HCT116 (cell line): Measurements from ENCODE around the gene DENND2A. TPM values are rescaled to one million over a fixed set of nuclear protein-coding genes. Genes with fewer than 3 reads are reported as not detected.

Source experiments
- ATAC-seq: fragments of 200-7000 bp; cut with Tn5 transposase; 2 replicates; pipeline ENCODE4 v1.9.1; 2020; ENCODE audit warnings: mild to moderate bottlenecking, moderate library complexity
- BruUV-seq: library from RNA; stranded (reverse); fragments of 400-500 nt; replicated peaks from 2 replicates; lab custom pipeline; 2021; lab: Mats Ljungman, UMichigan
- CTCF ChIA-PET: fragments of 300-600 bp; sonication (Branson Sonifier 250); formaldehyde crosslinking; loops from one replicate; lab custom pipeline; 2021; ENCODE audit warnings: antibody characterized with exemption; lab: Charles Lee
- POLR2A ChIA-PET: fragments of 300-600, 350-600 bp; sonication (Branson Sonifier 250); formaldehyde crosslinking; loops from one replicate; lab custom pipeline; 2021; ENCODE audit warnings: antibody characterized with exemption; lab: Charles Lee
- RAD21 ChIA-PET, 2 experiments: fragments of 300-600 bp; sonication (Branson Sonifier 250); formaldehyde crosslinking; loops; one replicate each; lab custom pipeline; 2023; ENCODE audit warnings: low total read pairs in 2 of 2; ENCODE audit not compliant: uncharacterized antibody in 2 of 2, unreplicated experiment in 2 of 2, low non-redundant PET in 1 of 2; lab: Charles Lee
- DNase-seq: peaks from one replicate; pipeline ENCODE4 v3.0.0-alpha.2; 2010; ENCODE audit warnings: low read depth, low spot score
- H2AFZ ChIP-seq: fragments of 200-600 bp; shearing (Covaris generic), sonication (generic); 2 replicates; pipeline ENCODE4 v1.6.1; 2017; ENCODE audit warnings: low read depth, mixed run types, mixed read lengths, antibody characterized with exemption, low read length; ENCODE audit not compliant: poor library complexity, severe bottlenecking
- H3K27ac ChIP-seq: 2 replicates; pipeline ENCODE4 v1.5.1; 2012; ENCODE audit warnings: low read depth, low read length
- H3K27me3 ChIP-seq: fragments of 200-600 bp; sonication (generic); 2 replicates; pipeline ENCODE4 v1.6.1; 2016; ENCODE audit warnings: mixed run types, low read length, mixed read lengths; ENCODE audit not compliant: insufficient read depth
- H3K36me3 ChIP-seq, 2 experiments: fragments of 200-500 bp in 1 of 2; fragments of 200-600 bp in 1 of 2; sonication (Bioruptor generic) in 1 of 2; sonication (generic) in 1 of 2; 2 replicates each; pipeline versions ENCODE4 v1.5.1 to v1.6.1; 2014 to 2016; ENCODE audit warnings: low read length in 2 of 2, inconsistent platforms in 1 of 2, mixed read lengths in 1 of 2, mixed run types in 1 of 2; ENCODE audit not compliant: insufficient read depth in 2 of 2, control insufficient read depth in 1 of 2
- H3K4me1 ChIP-seq, 2 experiments: fragments of 200-600 bp in 1 of 2; sonication (generic) in 1 of 2; 2 replicates each; pipeline versions ENCODE4 v1.5.1 to v1.6.1; 2012 to 2017; ENCODE audit warnings: low read length in 2 of 2, inconsistent platforms in 1 of 2, mild to moderate bottlenecking in 1 of 2, mixed read lengths in 1 of 2, mixed run types in 1 of 2, moderate library complexity in 1 of 2; ENCODE audit not compliant: insufficient read depth in 2 of 2, control insufficient read depth in 1 of 2
- H3K4me2 ChIP-seq: fragments of 200-600 bp; sonication (generic); 2 replicates; pipeline ENCODE4 v1.6.1; 2017; ENCODE audit warnings: mixed run types, low read length, mixed read lengths
- H3K4me3 ChIP-seq, 2 experiments: fragments of 200-600 bp in 1 of 2; sonication (generic) in 1 of 2; replicated peaks in 1 of 2; 2 replicates each; pipeline ENCODE4 v1.5.1; 2011 to 2016; ENCODE audit warnings: low read length in 2 of 2, control low read depth in 1 of 2, low read depth in 1 of 2, mild to moderate bottlenecking in 1 of 2, mixed read lengths in 1 of 2, mixed run types in 1 of 2
- H3K79me2 ChIP-seq: fragments of 200-600 bp; sonication (generic); 2 replicates; pipeline ENCODE4 v1.6.1; 2017; ENCODE audit warnings: mild to moderate bottlenecking, mixed run types, low read length, moderate library complexity, mixed read lengths; ENCODE audit not compliant: insufficient read depth
- H3K9ac ChIP-seq: fragments of 200-600 bp; sonication (generic); 2 replicates; pipeline ENCODE4 v1.6.1; 2016; ENCODE audit warnings: low read length, mixed read lengths
- H3K9me2 ChIP-seq: fragments of 200-600 bp; sonication (generic), shearing (Covaris generic); 2 replicates; pipeline ENCODE4 v1.6.1; 2017; ENCODE audit warnings: mixed run types, mild to moderate bottlenecking, moderate library complexity; ENCODE audit not compliant: insufficient read depth
- H3K9me3 ChIP-seq, 2 experiments: fragments of 200-500 bp in 1 of 2; fragments of 200-600 bp in 1 of 2; sonication (Bioruptor generic) in 1 of 2; sonication (generic) in 1 of 2; 2 replicates each; pipeline ENCODE4 v1.6.1; 2014 to 2017; ENCODE audit warnings: low read length in 2 of 2, mixed read lengths in 2 of 2, inconsistent platforms in 1 of 2, low read depth in 1 of 2, mild to moderate bottlenecking in 1 of 2, mixed run types in 1 of 2, moderate library complexity in 1 of 2; ENCODE audit not compliant: control insufficient read depth in 1 of 2, insufficient read depth in 1 of 2
- H4K20me1 ChIP-seq: fragments of 200-600 bp; sonication (generic), shearing (Covaris generic); 2 replicates; pipeline ENCODE4 v1.6.1; 2017; ENCODE audit warnings: mixed run types, mild to moderate bottlenecking, moderate library complexity; ENCODE audit not compliant: insufficient read depth
- CBX3 ChIP-seq: IDR thresholded peaks from 2 replicates; pipeline ENCODE4 v1.6.1; 2012; ENCODE audit warnings: low read depth
- CEBPB ChIP-seq: IDR thresholded peaks from 2 replicates; pipeline ENCODE4 v1.6.1; 2012; ENCODE audit warnings: low read depth
- EGR1 ChIP-seq: IDR thresholded peaks from 2 replicates; pipeline ENCODE4 v1.6.1; 2012; ENCODE audit warnings: low read depth
- ELF1 ChIP-seq: IDR thresholded peaks from 2 replicates; pipeline ENCODE4 v1.6.1; 2012; ENCODE audit warnings: low read depth, borderline replicate concordance
- EZH2phosphoT487 ChIP-seq: fragments of 200-600 bp; IDR thresholded peaks from 2 replicates; pipeline ENCODE4 v1.6.1; 2018; ENCODE audit warnings: antibody characterized with exemption, borderline replicate concordance
- FOSL1 ChIP-seq: IDR thresholded peaks from 2 replicates; pipeline ENCODE4 v1.6.1; 2012; ENCODE audit warnings: low read depth
- JUND ChIP-seq: IDR thresholded peaks from 2 replicates; pipeline ENCODE4 v1.6.1; 2012
- RAD21 ChIP-seq: IDR thresholded peaks from 2 replicates; pipeline ENCODE4 v1.6.1; 2012; ENCODE audit warnings: low read depth, mild to moderate bottlenecking
- SIN3A ChIP-seq: IDR thresholded peaks from 2 replicates; pipeline ENCODE4 v1.6.1; 2012; ENCODE audit warnings: low read depth
- SP1 ChIP-seq: IDR thresholded peaks from 2 replicates; pipeline ENCODE4 v1.6.1; 2012; ENCODE audit warnings: low read depth
- SRF ChIP-seq: IDR thresholded peaks from 2 replicates; pipeline ENCODE4 v1.6.1; 2012; ENCODE audit warnings: low read depth
- TCF7L2 ChIP-seq: IDR thresholded peaks from 2 replicates; pipeline ENCODE4 v1.7.0; 2011; ENCODE audit warnings: borderline replicate concordance, inconsistent platforms; ENCODE audit not compliant: insufficient read depth, insufficient read length; ENCODE audit errors: extremely low read depth
- YY1 ChIP-seq: IDR thresholded peaks from 2 replicates; pipeline ENCODE4 v1.6.1; 2011; ENCODE audit warnings: low read length, low read depth, moderate library complexity, mild to moderate bottlenecking; ENCODE audit not compliant: insufficient replicate concordance; ENCODE audit errors: extremely low read depth
- ZFX ChIP-seq: fragments of 450-650 bp; IDR thresholded peaks from 2 replicates; pipeline ENCODE4 v1.6.1; 2017
- ZNF274 ChIP-seq: fragments of 200-500 bp; sonication (Bioruptor generic); IDR thresholded peaks from 2 replicates; pipeline ENCODE4 v1.6.1; 2014; ENCODE audit warnings: mild to moderate bottlenecking, low read depth, low read length, inconsistent platforms
- intact Hi-C: fragments of 100-400 bp; cut with micrococcal nuclease; formaldehyde crosslinking; loops from 2 replicates; pipeline ENCODE4 v1.10.0; 2022
- total RNA-seq: library from RNA; stranded (reverse); gene quantifications from one replicate; pipeline ENCODE4 v1.2.1, GENCODE V29; 2021; ENCODE audit not compliant: unreplicated experiment
- TF ChIP-seq, protein P1 (sequence below), 3 experiments: fragments of 200-600 bp in 1 of 3; sonication (generic) in 1 of 3; IDR thresholded peaks in 2 of 3; conservative IDR thresholded peaks in 1 of 3; 2 replicates each; pipeline ENCODE4 v1.5.1; 2012 to 2017; ENCODE audit warnings: low read depth in 2 of 3, low read length in 2 of 3, antibody characterized with exemption in 1 of 3, borderline replicate concordance in 1 of 3, control low read depth in 1 of 3, mild to moderate bottlenecking in 1 of 3, mixed read lengths in 1 of 3, mixed run types in 1 of 3, moderate library complexity in 1 of 3; ENCODE audit not compliant: insufficient read depth in 1 of 3
- TF ChIP-seq, protein P2 (sequence below): IDR thresholded peaks from 2 replicates; pipeline ENCODE4 v1.6.1; 2012; ENCODE audit warnings: low read depth
- TF ChIP-seq, protein P3 (sequence below): IDR thresholded peaks from 2 replicates; pipeline ENCODE4 v1.6.1; 2012
- TF ChIP-seq, protein P4 (sequence below): IDR thresholded peaks from 2 replicates; pipeline ENCODE4 v1.6.1; 2012
- TF ChIP-seq, protein P5 (sequence below): IDR thresholded peaks from 2 replicates; pipeline ENCODE4 v1.6.1; 2011; ENCODE audit warnings: mild to moderate bottlenecking, low read length, moderate library complexity; ENCODE audit not compliant: insufficient replicate concordance; ENCODE audit errors: extremely low read depth

The DENND2A gene
- total RNA-seq, 1 experiment from 2014 or later: 0.12 TPM

DNA sequence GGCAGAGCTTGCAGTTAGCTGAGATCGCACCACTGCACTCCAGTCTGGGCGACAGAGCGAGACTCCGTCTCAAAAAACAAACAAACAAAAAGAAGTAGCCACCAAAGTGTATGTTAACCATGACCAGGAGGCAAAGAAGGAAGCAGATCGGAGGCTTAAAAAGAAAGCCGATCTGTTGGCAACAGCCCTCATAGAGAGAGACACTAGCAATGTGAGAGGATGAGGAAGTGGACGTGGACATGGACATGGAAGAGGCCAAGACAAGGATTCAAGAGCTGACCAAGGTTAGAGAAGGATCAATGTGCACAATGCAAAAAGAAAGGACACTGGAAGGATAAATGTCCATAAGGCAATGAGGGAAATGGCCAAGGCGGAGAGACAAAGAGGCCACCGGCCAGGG lies 17.3 kb upstream of the DENND2A start:
- intact Hi-C loops: no loop called here
- TF ChIP-seq ZNF274 (no peak), RAD21 (no peak), FOSL1 (no peak), YY1 (no peak), EZH2phosphoT487 (no peak), CEBPB (no peak), CBX3 (no peak), TCF7L2 (no peak), SP1 (no peak), ELF1 (no peak), EGR1 (no peak), SRF (no peak), JUND (no peak), ZFX (no peak), SIN3A (no peak)
- TF ChIP-seq, protein P1, sequence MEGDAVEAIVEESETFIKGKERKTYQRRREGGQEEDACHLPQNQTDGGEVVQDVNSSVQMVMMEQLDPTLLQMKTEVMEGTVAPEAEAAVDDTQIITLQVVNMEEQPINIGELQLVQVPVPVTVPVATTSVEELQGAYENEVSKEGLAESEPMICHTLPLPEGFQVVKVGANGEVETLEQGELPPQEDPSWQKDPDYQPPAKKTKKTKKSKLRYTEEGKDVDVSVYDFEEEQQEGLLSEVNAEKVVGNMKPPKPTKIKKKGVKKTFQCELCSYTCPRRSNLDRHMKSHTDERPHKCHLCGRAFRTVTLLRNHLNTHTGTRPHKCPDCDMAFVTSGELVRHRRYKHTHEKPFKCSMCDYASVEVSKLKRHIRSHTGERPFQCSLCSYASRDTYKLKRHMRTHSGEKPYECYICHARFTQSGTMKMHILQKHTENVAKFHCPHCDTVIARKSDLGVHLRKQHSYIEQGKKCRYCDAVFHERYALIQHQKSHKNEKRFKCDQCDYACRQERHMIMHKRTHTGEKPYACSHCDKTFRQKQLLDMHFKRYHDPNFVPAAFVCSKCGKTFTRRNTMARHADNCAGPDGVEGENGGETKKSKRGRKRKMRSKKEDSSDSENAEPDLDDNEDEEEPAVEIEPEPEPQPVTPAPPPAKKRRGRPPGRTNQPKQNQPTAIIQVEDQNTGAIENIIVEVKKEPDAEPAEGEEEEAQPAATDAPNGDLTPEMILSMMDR (IDR thresholded peaks at IDR 0.05 in 2 of 3, conservative IDR thresholded peaks at IDR 0.05 in 1 of 3; ENCODE audit: borderline replicate concordance in 1 of 3, insufficient read depth in 1 of 3, low read depth in 2 of 3, low read length in 2 of 3): no peak
- TF ChIP-seq, protein P2, sequence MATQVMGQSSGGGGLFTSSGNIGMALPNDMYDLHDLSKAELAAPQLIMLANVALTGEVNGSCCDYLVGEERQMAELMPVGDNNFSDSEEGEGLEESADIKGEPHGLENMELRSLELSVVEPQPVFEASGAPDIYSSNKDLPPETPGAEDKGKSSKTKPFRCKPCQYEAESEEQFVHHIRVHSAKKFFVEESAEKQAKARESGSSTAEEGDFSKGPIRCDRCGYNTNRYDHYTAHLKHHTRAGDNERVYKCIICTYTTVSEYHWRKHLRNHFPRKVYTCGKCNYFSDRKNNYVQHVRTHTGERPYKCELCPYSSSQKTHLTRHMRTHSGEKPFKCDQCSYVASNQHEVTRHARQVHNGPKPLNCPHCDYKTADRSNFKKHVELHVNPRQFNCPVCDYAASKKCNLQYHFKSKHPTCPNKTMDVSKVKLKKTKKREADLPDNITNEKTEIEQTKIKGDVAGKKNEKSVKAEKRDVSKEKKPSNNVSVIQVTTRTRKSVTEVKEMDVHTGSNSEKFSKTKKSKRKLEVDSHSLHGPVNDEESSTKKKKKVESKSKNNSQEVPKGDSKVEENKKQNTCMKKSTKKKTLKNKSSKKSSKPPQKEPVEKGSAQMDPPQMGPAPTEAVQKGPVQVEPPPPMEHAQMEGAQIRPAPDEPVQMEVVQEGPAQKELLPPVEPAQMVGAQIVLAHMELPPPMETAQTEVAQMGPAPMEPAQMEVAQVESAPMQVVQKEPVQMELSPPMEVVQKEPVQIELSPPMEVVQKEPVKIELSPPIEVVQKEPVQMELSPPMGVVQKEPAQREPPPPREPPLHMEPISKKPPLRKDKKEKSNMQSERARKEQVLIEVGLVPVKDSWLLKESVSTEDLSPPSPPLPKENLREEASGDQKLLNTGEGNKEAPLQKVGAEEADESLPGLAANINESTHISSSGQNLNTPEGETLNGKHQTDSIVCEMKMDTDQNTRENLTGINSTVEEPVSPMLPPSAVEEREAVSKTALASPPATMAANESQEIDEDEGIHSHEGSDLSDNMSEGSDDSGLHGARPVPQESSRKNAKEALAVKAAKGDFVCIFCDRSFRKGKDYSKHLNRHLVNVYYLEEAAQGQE: no peak
- TF ChIP-seq, protein P3, sequence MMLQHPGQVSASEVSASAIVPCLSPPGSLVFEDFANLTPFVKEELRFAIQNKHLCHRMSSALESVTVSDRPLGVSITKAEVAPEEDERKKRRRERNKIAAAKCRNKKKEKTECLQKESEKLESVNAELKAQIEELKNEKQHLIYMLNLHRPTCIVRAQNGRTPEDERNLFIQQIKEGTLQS: no peak
- TF ChIP-seq, protein P4, sequence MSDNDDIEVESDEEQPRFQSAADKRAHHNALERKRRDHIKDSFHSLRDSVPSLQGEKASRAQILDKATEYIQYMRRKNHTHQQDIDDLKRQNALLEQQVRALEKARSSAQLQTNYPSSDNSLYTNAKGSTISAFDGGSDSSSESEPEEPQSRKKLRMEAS: no peak
- TF ChIP-seq, protein P5, sequence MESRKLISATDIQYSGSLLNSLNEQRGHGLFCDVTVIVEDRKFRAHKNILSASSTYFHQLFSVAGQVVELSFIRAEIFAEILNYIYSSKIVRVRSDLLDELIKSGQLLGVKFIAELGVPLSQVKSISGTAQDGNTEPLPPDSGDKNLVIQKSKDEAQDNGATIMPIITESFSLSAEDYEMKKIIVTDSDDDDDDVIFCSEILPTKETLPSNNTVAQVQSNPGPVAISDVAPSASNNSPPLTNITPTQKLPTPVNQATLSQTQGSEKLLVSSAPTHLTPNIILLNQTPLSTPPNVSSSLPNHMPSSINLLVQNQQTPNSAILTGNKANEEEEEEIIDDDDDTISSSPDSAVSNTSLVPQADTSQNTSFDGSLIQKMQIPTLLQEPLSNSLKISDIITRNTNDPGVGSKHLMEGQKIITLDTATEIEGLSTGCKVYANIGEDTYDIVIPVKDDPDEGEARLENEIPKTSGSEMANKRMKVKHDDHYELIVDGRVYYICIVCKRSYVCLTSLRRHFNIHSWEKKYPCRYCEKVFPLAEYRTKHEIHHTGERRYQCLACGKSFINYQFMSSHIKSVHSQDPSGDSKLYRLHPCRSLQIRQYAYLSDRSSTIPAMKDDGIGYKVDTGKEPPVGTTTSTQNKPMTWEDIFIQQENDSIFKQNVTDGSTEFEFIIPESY: no peak
- TF ChIP-seq, all 23 proteins: peak for 0
- Histone ChIP-seq H3K9me3 (no peaks in the 10 kb centered on the region), H3K4me2 (no peak overlapping the region), H3K36me3 (no peaks in the 10 kb centered on the region), H3K4me3 (no peak overlapping the region), H3K9ac (no peak overlapping the region), H3K4me1 (peaks cover 0 to 6% of the 10 kb centered on the region in 2 experiments; a peak in 1 of 4 replicates), H4K20me1 (no peaks in the 10 kb centered on the region), H3K9me2 (no peaks in the 10 kb centered on the region), H3K79me2 (no peaks in the 10 kb centered on the region), H3K27me3 (peaks cover 4% of the 10 kb centered on the region; the same call in 1 of the 2 replicates), H3K27ac (no peak overlapping the region), H2AFZ (no peak overlapping the region)
- no TSS peak for BruUV-seq
- ChIA-PET RAD21 (no interaction called here), POLR2A (no interaction called here), CTCF (no interaction called here)
- ATAC-seq: no peak
- no peak for DNase-seq
